T-helper 2 cell treated with Interferon-gamma antibody and Interleukin-4, amounts not matched to agents 100 ng/mL and 5 ng/mL, for 36 hours (primary cell): ENCODE data around the gene GNS. TPM values are rescaled to one million over a fixed set of nuclear protein-coding genes. Genes with fewer than 3 reads are reported as not detected.
"Not testable (repeated sequence)": the region's sequence is repeated elsewhere in the genome, so short reads cannot be mapped to it uniquely, and the experiment has no call there.

ENCODE experiments used
- intact Hi-C: fragments of 100-400 bp; cut with micrococcal nuclease; formaldehyde crosslinking; loops from one replicate; pipeline ENCODE4 v1.15.1; 2023
- total RNA-seq: library from RNA; stranded (reverse); gene quantifications from 2 replicates; pipeline ENCODE4 v1.2.3, GENCODE V29; 2022

GNS gene
- total RNA-seq, 1 donor from 2014 or later = 40.0 TPM

- intact Hi-C loops = no loop called here
Measured at GRCh38 chr12:64700532-64700931, 58.7 kb downstream of the GNS start.

GRCh38 chr12:64699504-64700115 is 59.6 kb downstream of the GNS start:
- intact Hi-C loops = no loop called here

GRCh38 chr12:64696080-64696741 is 63.0 kb downstream of the GNS start:
- intact Hi-C loops = no loop called here

GRCh38 chr12:64695550-64695949 is 63.7 kb downstream of the GNS start:
- intact Hi-C loops = no loop called here

- intact Hi-C loops = no loop called here
Measured at GRCh38 chr12:64694130-64695040, 64.8 kb downstream of the GNS start.

GRCh38 chr12:64691795-64692583 is 67.2 kb downstream of the GNS start:
- intact Hi-C loops = no loop called here

GRCh38 chr12:64691227-64691794 is 67.9 kb downstream of the GNS start:
- intact Hi-C loops = no loop called here

- intact Hi-C loops = not testable (repeated sequence)
Measured at GRCh38 chr12:64690236-64690635, 69.0 kb downstream of the GNS start.

GRCh38 chr12:64688715-64689114 is 70.5 kb downstream of the GNS start:
- intact Hi-C loops = no loop called here

GRCh38 chr12:64688219-64688618 is 71.0 kb downstream of the GNS start:
- intact Hi-C loops = no loop called here

- intact Hi-C loops = no loop called here
Measured at GRCh38 chr12:64687816-64688215, 71.4 kb downstream of the GNS start.

GRCh38 chr12:64685605-64686004 is 73.6 kb downstream of the GNS start:
- intact Hi-C loops = no loop called here

GRCh38 chr12:64685050-64685449 is 74.2 kb downstream of the GNS start:
- intact Hi-C loops = no loop called here

- intact Hi-C loops = loop anchor here (1.0 kb wide), 2 partner anchors 15 to 74 kb away; partner anchors contain the start of gene RASSF3
Measured at GRCh38 chr12:64683816-64684543, 75.2 kb downstream of the GNS start.

- intact Hi-C loops = no loop called here
Measured at GRCh38 chr12:64682572-64683277, 76.5 kb downstream of the GNS start.

- intact Hi-C loops = no loop called here
Measured at GRCh38 chr12:64681200-64682052, 77.8 kb downstream of the GNS start.

- intact Hi-C loops = no loop called here
Measured at GRCh38 chr12:64680235-64680634, 79.0 kb downstream of the GNS start.

- intact Hi-C loops = no loop called here
Measured at GRCh38 chr12:64679487-64680001, 79.7 kb downstream of the GNS start.
